Measurements from ENCODE around the gene PACSIN1. TPM values are rescaled to one million over a fixed set of nuclear protein-coding genes. Genes with fewer than 3 reads are reported as not detected.
A peak's percentile ranks its signal among the peaks of the same experiment; 100 is the strongest.
"Not testable (repeated sequence)": the region's sequence is repeated elsewhere in the genome, so short reads cannot be mapped to it uniquely, and the experiment has no call there.

Gene PACSIN1
- total RNA-seq, 1 experiment from 2014 or later: 7.0 TPM

DNA sequence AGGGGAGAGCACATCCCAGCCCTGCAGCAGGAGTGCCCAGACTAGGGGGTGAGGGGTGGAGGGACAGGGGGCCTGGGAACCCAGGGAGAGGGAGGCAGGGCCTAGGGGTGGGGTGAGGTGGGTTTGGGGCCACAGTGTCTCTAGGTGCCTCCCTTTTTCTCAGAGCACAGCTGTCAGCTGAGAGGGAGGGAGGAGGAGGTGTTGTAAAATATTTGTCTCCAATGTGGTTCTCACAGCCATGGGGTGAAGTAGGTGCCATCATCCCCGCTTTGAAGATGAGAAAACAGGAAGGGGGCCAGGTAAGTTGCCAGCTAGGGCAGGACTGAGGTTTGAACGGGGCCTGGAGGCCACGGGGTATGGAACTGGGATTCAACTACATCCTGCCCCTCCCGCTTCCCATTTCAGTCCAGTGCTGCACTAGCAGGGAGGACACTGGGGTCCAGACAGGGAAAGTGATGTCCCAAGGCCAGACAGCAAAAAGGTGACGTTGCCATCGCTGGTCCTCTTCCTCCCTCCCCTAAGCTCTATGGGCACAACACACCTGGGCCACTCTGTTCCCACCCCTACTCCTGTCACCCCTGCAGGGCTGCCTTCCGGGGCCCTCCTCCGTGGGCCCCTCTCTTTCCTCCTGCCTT is 20.3 kb downstream of the PACSIN1 start:
- Histone ChIP-seq H4K91ac (ENCODE audit: insufficient read length, low read depth, low read length) (no peak overlapping the region), H3K56ac (ENCODE audit: insufficient read length, low read depth, low read length) (no peak overlapping the region), H3K27ac (ENCODE audit: insufficient read length, low read depth, low read length) (no peak overlapping the region), H3K79me1 (ENCODE audit: insufficient read depth, low read depth, low read length, poor library complexity, severe bottlenecking) (no peaks in the 10 kb centered on the region), H4K5ac (ENCODE audit: insufficient read length, low read depth, low read length) (no peak overlapping the region), H2BK15ac (ENCODE audit: low read depth, low read length) (no peak overlapping the region), H3K9me3 (ENCODE audit: control insufficient read depth, low read depth, low read length) (no peaks in the 10 kb centered on the region), H2AFZ (ENCODE audit: low read length) (no peak overlapping the region), H3K23ac (ENCODE audit: insufficient read length, low read depth, low read length) (no peak overlapping the region), H3K27me3 (ENCODE audit: insufficient read depth, low read length) (no peaks in the 10 kb centered on the region), H3K14ac (ENCODE audit: insufficient read depth, low read length) (no peak overlapping the region), H2BK120ac (ENCODE audit: low read depth, low read length, poor library complexity, severe bottlenecking) (no peak overlapping the region), H3K79me2 (ENCODE audit: insufficient read depth, low read length) (no peaks in the 10 kb centered on the region), H3K4me2 (ENCODE audit: insufficient read depth, insufficient read length, low read length) (no peak overlapping the region), H2AK5ac (ENCODE audit: insufficient read length, low read length) (no peak overlapping the region), H4K8ac (replicated peaks; ENCODE audit: insufficient read length, low read depth, low read length) (no peak overlapping the region), H3T11ph (ENCODE audit: low read length) (no peak overlapping the region), H2BK12ac (ENCODE audit: insufficient read length, low read depth, low read length) (no peak overlapping the region), H3K9ac (ENCODE audit: extremely low read depth, insufficient read length, low read length) (no peak overlapping the region), H3K4me1 (ENCODE audit: insufficient read depth, low read length) (peaks cover under 1% of the 10 kb centered on the region; the same call in 1 of the 2 replicates), H2BK5ac (ENCODE audit: insufficient read length, low read length) (no peak overlapping the region), H4K20me1 (ENCODE audit: control insufficient read depth, insufficient read depth, insufficient read length) (no peaks in the 10 kb centered on the region), H3K4ac (ENCODE audit: low read depth, low read length) (no peak overlapping the region), H2BK20ac (ENCODE audit: low read depth, low read length, poor library complexity, severe bottlenecking) (no peak overlapping the region), H3K18ac (ENCODE audit: insufficient read length, low read depth, low read length) (no peak overlapping the region), H3K23me2 (ENCODE audit: insufficient read length, low read depth, low read length, poor library complexity, severe bottlenecking) (no peaks in the 10 kb centered on the region)
- H3K36me3 Mint-ChIP-seq (ENCODE audit: insufficient read depth in 1 of 3, low read depth in 3 of 3): no peaks in the 10 kb centered on the region
- peak overlapping the region in 1 of 3 experiments; percentile 11; a peak in 1 of 7 replicates for H3K27ac Mint-ChIP-seq
- no peaks in the 10 kb centered on the region for H3K9me3 Mint-ChIP-seq
- TF ChIP-seq, protein P1, sequence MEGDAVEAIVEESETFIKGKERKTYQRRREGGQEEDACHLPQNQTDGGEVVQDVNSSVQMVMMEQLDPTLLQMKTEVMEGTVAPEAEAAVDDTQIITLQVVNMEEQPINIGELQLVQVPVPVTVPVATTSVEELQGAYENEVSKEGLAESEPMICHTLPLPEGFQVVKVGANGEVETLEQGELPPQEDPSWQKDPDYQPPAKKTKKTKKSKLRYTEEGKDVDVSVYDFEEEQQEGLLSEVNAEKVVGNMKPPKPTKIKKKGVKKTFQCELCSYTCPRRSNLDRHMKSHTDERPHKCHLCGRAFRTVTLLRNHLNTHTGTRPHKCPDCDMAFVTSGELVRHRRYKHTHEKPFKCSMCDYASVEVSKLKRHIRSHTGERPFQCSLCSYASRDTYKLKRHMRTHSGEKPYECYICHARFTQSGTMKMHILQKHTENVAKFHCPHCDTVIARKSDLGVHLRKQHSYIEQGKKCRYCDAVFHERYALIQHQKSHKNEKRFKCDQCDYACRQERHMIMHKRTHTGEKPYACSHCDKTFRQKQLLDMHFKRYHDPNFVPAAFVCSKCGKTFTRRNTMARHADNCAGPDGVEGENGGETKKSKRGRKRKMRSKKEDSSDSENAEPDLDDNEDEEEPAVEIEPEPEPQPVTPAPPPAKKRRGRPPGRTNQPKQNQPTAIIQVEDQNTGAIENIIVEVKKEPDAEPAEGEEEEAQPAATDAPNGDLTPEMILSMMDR (conservative IDR thresholded peaks at IDR 0.05): no peak
- no peak for DNase-seq
- peaks cover 14 to 19% of the 10 kb centered on the region in 2 experiments for H3K4me1 Mint-ChIP-seq
- no peaks in the 10 kb centered on the region for H3K27me3 Mint-ChIP-seq (ENCODE audit: low read depth)
- H3K4me3 Mint-ChIP-seq: no peak overlapping the region
- WGBS (ENCODE audit: extremely low coverage, insufficient read length, low lambda C conversion rate): no CpG with 5 or more reads among the region's 8 CpGs

DNA sequence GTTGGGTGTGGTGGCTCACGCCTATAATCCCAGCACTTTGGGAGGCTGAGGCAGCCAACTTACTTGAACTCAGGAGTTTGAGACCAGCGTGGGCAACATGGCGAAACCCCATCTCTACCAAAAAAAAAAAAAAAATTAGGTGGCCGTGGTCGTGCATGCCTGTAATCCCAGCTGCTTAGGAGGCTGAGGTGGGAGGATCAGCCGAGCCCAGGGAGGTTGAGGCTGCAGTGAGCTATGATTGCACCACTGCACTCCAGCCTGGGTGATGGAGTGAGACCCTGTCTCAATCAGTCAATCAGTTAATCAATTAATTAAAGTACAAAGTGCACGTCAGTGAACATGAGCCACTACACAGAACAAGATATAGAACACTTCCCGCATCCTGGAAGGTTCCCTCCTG is 21.0 kb downstream of the PACSIN1 start:
- not testable (repeated sequence) for H3K27me3 ChIP-seq (ENCODE audit: insufficient read depth, low read length)
- WGBS (ENCODE audit: extremely low coverage, insufficient read length, low lambda C conversion rate): no CpG with 5 or more reads among the region's 8 CpGs

More for the DNA sequence above, 21.0 kb downstream of the PACSIN1 start:
- H3K79me1 ChIP-seq (ENCODE audit: insufficient read depth, low read depth, low read length, poor library complexity, severe bottlenecking); H3K23me2 ChIP-seq (ENCODE audit: insufficient read length, low read depth, low read length, poor library complexity, severe bottlenecking); H3K27ac ChIP-seq (ENCODE audit: insufficient read length, low read depth, low read length); H3K18ac ChIP-seq (ENCODE audit: insufficient read length, low read depth, low read length); H2BK5ac ChIP-seq (ENCODE audit: insufficient read length, low read length); H4K91ac ChIP-seq (ENCODE audit: insufficient read length, low read depth, low read length); H3K23ac ChIP-seq (ENCODE audit: insufficient read length, low read depth, low read length); H3K36me3 Mint-ChIP-seq (ENCODE audit: insufficient read depth in 1 of 3, low read depth in 3 of 3); H3K9me3 ChIP-seq (ENCODE audit: control insufficient read depth, low read depth, low read length); H3K27me3 Mint-ChIP-seq (ENCODE audit: low read depth); H2BK120ac ChIP-seq (ENCODE audit: low read depth, low read length, poor library complexity, severe bottlenecking); H2BK15ac ChIP-seq (ENCODE audit: low read depth, low read length); H4K5ac ChIP-seq (ENCODE audit: insufficient read length, low read depth, low read length); H3K4me2 ChIP-seq (ENCODE audit: insufficient read depth, insufficient read length, low read length); H3K9ac ChIP-seq (ENCODE audit: extremely low read depth, insufficient read length, low read length); H2BK12ac ChIP-seq (ENCODE audit: insufficient read length, low read depth, low read length); H3K56ac ChIP-seq (ENCODE audit: insufficient read length, low read depth, low read length); H3K14ac ChIP-seq (ENCODE audit: insufficient read depth, low read length); H3K4ac ChIP-seq (ENCODE audit: low read depth, low read length); H2AFZ ChIP-seq (ENCODE audit: low read length); H3K4me1 ChIP-seq (ENCODE audit: insufficient read depth, low read length); H2AK5ac ChIP-seq (ENCODE audit: insufficient read length, low read length); H3T11ph ChIP-seq (ENCODE audit: low read length); H2BK20ac ChIP-seq (ENCODE audit: low read depth, low read length, poor library complexity, severe bottlenecking); H3K9me3 Mint-ChIP-seq; H4K8ac ChIP-seq (replicated peaks; ENCODE audit: insufficient read length, low read depth, low read length); H3K4me3 Mint-ChIP-seq; H4K20me1 ChIP-seq (ENCODE audit: control insufficient read depth, insufficient read depth, insufficient read length); DNase-seq; H3K79me2 ChIP-seq (ENCODE audit: insufficient read depth, low read length): not testable (repeated sequence)
- H3K4me1 Mint-ChIP-seq: peaks cover 16 to 25% of the 10 kb centered on the region in 2 experiments
- H3K27ac Mint-ChIP-seq: peak overlapping the region in 1 of 3 experiments; percentile 65; a peak in 1 of 7 replicates
